ENCODE results near the gene SLC9A8.
A peak's percentile ranks its signal among the peaks of the same experiment; 100 is the strongest.

Gene SLC9A8

DNA sequence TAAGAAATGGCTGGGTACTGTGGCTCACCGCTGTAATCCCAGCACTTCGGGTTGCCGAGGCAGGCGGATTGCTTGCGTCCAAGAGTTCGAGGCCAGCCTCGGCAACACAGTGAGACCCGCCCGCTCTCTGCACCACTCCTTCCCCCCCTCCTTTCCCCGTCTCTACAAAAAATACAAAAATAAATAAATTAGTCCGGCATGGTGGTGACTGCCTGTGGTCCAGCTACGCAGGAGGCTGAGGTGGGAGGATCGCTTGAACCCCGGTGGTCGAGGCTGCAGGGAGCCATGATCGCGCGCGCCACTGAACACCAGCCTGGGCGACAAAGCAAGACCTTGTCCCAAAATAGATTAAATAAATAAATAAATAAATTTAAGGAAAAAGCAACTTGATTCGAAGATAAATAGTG, 123.1 kb downstream of the SLC9A8 start:
- H3K27me3 ChIP-seq (ENCODE audit: insufficient read depth, low read length, poor library complexity): no peaks in the 10 kb centered on the region
- peak overlapping the region; percentile 23 for H3K27ac ChIP-seq (ENCODE audit: low read length)

DNA sequence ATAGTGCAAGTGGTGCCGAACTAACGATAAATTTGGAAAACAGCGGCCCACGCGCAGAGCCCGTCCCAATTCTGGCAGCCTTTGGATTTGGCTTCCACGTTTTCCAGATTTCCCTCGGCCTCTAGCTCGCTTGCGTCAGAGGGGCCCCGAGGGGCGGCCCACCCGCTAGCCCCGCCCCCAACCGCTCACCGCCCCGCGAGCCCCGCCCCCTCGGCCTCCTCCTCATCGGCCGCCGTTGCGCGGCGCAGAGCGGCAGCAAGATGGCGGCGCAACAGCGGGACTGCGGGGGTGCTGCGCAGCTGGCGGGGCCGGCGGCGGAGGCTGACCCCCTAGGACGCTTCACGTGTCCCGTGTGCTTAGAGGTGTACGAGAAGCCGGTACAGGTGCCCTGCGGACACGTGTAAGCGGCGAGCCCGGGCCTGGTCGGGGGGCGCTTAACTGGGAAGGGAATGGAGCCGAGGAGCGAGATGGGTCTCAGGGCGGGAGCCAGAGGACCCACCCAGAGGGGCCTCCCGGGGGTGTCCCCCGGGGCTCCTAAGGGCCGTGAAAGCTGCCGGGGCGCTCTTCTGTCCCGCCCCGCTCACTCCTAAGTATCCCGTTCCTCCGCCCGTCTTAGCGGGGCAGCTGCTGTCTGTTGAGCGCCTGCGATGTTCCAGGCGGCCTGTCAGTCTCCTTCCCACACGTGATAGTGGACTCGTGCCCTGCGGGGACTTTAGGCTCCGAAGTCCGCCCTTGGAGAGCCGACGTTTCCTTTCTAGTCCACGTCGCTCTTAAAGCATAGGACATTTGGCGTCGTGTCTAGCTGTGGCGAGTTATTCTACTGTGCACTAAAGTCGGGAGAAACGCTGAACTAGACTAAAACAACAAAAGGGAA, 123.8 kb downstream of the SLC9A8 start, which contains the start of gene RNF114:
Gene RNF114 (plus strand): TSS at position 245 of the 874 bp plus-strand sequence. CDS start 16 bp downstream, at position 261.
- Histone ChIP-seq H3K27me3 (ENCODE audit: insufficient read depth, low read length, poor library complexity) (no peaks in the 10 kb centered on the region), H3K9me3 (ENCODE audit: insufficient read depth, low read length, severe bottlenecking) (no peaks in the 10 kb centered on the region), H3K36me3 (ENCODE audit: insufficient read depth, low read length) (peaks cover 27% of the 10 kb centered on the region), H2AFZ (ENCODE audit: low read depth, low read length) (peak within 1 kb of the TSS; percentile 97), H3K4me3 (ENCODE audit: low read depth in 1 of 2, low read length in 2 of 2) (peak within 1 kb of the TSS; percentile 86 to 96), H3K4me1 (ENCODE audit: insufficient read depth, low read length) (peaks cover 35% of the 10 kb centered on the region), H3K9ac (ENCODE audit: low read depth, low read length) (peak within 1 kb of the TSS; percentile 96), H3K4me2 (ENCODE audit: insufficient read depth, low read length) (peak within 1 kb of the TSS; percentile 92), H4K20me1 (ENCODE audit: insufficient read depth, low read length) (peaks cover 35% of the 10 kb centered on the region), H3K27ac (ENCODE audit: low read length) (peak within 1 kb of the TSS; percentile 85), H3K79me2 (ENCODE audit: insufficient read depth, low read length) (peaks cover 55% of the 10 kb centered on the region)
- TF ChIP-seq, protein P1, sequence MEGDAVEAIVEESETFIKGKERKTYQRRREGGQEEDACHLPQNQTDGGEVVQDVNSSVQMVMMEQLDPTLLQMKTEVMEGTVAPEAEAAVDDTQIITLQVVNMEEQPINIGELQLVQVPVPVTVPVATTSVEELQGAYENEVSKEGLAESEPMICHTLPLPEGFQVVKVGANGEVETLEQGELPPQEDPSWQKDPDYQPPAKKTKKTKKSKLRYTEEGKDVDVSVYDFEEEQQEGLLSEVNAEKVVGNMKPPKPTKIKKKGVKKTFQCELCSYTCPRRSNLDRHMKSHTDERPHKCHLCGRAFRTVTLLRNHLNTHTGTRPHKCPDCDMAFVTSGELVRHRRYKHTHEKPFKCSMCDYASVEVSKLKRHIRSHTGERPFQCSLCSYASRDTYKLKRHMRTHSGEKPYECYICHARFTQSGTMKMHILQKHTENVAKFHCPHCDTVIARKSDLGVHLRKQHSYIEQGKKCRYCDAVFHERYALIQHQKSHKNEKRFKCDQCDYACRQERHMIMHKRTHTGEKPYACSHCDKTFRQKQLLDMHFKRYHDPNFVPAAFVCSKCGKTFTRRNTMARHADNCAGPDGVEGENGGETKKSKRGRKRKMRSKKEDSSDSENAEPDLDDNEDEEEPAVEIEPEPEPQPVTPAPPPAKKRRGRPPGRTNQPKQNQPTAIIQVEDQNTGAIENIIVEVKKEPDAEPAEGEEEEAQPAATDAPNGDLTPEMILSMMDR (IDR thresholded peaks at IDR 0.05; ENCODE audit: borderline replicate concordance, extremely low read depth, low read length, poor library complexity, severe bottlenecking): no peak
- TF ChIP-seq EZH2 (IDR thresholded peaks at IDR 0.05; ENCODE audit: borderline replicate concordance, low read depth, low read length, severe bottlenecking): no peak
- DNase-seq (peak; percentile 92), ATAC-seq (ENCODE audit: insufficient read depth, low read depth) (peak; percentile 86)

More for the DNA sequence above, 123.1 kb downstream of the SLC9A8 start:
- Histone ChIP-seq H3K4me2 (ENCODE audit: insufficient read depth, low read length) (peak overlapping the region; percentile 92), H3K79me2 (ENCODE audit: insufficient read depth, low read length) (peaks cover 48% of the 10 kb centered on the region), H3K36me3 (ENCODE audit: insufficient read depth, low read length) (peaks cover 20% of the 10 kb centered on the region), H3K9ac (ENCODE audit: low read depth, low read length) (peak overlapping the region; percentile 96; the same call in 1 of the 2 replicates), H3K9me3 (ENCODE audit: insufficient read depth, low read length, severe bottlenecking) (no peaks in the 10 kb centered on the region), H3K4me1 (ENCODE audit: insufficient read depth, low read length) (peaks cover 35% of the 10 kb centered on the region), H4K20me1 (ENCODE audit: insufficient read depth, low read length) (peaks cover 29% of the 10 kb centered on the region), H2AFZ (ENCODE audit: low read depth, low read length) (peak overlapping the region; percentile 80), H3K4me3 (ENCODE audit: low read depth in 1 of 2, low read length in 2 of 2) (peak overlapping the region; percentile 86 to 96; a peak in 3 of 4 replicates)
- ATAC-seq (ENCODE audit: insufficient read depth, low read depth) (peak; percentile 29), DNase-seq (no peak)
- TF ChIP-seq, protein P1 (IDR thresholded peaks at IDR 0.05; ENCODE audit: borderline replicate concordance, extremely low read depth, low read length, poor library complexity, severe bottlenecking): no peak
- TF ChIP-seq EZH2 (IDR thresholded peaks at IDR 0.05; ENCODE audit: borderline replicate concordance, low read depth, low read length, severe bottlenecking): no peak

DNA sequence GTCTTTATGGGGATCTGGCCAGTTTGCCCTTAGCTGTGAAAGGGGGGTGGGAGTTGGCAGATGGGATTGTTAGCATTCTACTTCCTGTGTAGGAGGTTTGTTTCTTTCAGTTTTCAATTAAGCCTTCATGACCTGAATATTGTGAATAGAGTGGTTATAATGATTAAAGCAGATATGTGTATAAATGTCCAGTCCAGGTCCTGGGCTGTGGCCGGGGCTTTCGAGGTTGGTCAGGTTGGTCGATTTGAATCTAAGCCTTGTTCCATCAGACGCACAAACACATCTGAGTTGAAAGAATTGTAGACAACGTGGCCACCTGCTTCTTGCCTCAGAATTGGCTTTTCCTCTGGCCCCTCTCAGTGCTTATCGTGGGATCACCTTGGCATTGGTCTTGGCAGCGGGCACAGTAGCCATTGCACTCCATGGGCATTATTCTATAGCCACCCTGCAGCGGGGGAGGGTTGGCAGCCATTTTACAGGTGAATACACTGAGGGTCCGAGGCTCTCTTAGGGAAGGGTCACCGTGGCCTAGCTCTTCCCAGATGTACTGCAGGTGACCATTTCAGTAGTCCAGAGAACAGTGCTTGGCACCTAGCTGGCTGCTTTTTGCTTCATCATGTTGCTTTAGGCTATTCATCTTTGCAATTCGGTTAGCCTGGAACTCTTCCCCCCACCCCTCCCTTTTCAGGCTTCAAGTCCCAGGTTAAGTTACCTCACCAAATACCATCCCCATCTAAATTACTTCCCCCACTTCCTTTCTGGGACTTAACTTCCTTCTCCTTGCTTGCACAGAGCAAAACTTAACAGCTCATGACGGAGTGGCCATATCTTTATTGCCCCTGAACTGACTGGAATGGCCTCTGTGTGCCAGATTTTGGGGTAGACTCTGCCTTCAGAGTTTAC, 124.7 kb downstream of the SLC9A8 start:
- ATAC-seq (ENCODE audit: insufficient read depth, low read depth): peak; percentile 38; the same call in 2 of the 3 replicates
- TF ChIP-seq, protein P1 (IDR thresholded peaks at IDR 0.05; ENCODE audit: borderline replicate concordance, extremely low read depth, low read length, poor library complexity, severe bottlenecking): no peak
- no peak for TF ChIP-seq EZH2 (IDR thresholded peaks at IDR 0.05; ENCODE audit: borderline replicate concordance, low read depth, low read length, severe bottlenecking)

More for the DNA sequence above, 124.7 kb downstream of the SLC9A8 start:
- H3K4me3 ChIP-seq (ENCODE audit: low read depth in 1 of 2, low read length in 2 of 2): peak overlapping the region; percentile 86 to 96
- H3K4me1 ChIP-seq (ENCODE audit: insufficient read depth, low read length): peaks cover 35% of the 10 kb centered on the region
- peak overlapping the region; percentile 97 for H2AFZ ChIP-seq (ENCODE audit: low read depth, low read length)
- peaks cover 63% of the 10 kb centered on the region for H3K79me2 ChIP-seq (ENCODE audit: insufficient read depth, low read length)
- H3K9ac ChIP-seq (ENCODE audit: low read depth, low read length): peak overlapping the region; percentile 96
- peak overlapping the region; percentile 92 for H3K4me2 ChIP-seq (ENCODE audit: insufficient read depth, low read length)
- H4K20me1 ChIP-seq (ENCODE audit: insufficient read depth, low read length): peaks cover 42% of the 10 kb centered on the region
- H3K9me3 ChIP-seq (ENCODE audit: insufficient read depth, low read length, severe bottlenecking): no peaks in the 10 kb centered on the region
- H3K27me3 ChIP-seq (ENCODE audit: insufficient read depth, low read length, poor library complexity): no peaks in the 10 kb centered on the region
- peak; percentile 34 for DNase-seq
- peak overlapping the region; percentile 85 for H3K27ac ChIP-seq (ENCODE audit: low read length)
- H3K36me3 ChIP-seq (ENCODE audit: insufficient read depth, low read length): peaks cover 35% of the 10 kb centered on the region
